K562 (cell line): Measurements from ENCODE around the gene PIEZO2. TPM values are rescaled to one million over a fixed set of nuclear protein-coding genes. Genes with fewer than 3 reads are reported as not detected.

Experiments used
- ATAC-seq: fragments of 200-7000 bp; cut with Tn5 transposase; 3 replicates; pipeline ENCODE4 v1.9.1; 2020; ENCODE audit warnings: moderate library complexity
- BruUV-seq: library from RNA; stranded (reverse); fragments of 400-500 nt; replicated peaks from 2 replicates; lab custom pipeline; 2021; lab: Mats Ljungman, UMichigan
- CTCF ChIA-PET: fragments of 300-600 bp; formaldehyde crosslinking; extraction: SDS; loops from one replicate; lab custom pipeline; 2021; ENCODE audit warnings: low intra/inter-chr PET ratio; lab: Yijun Ruan, JAX
- POLR2A ChIA-PET: fragments of 300-600, 350-650 bp; sonication (Branson Sonifier 250); formaldehyde crosslinking; extraction: SDS; loops from one replicate; lab custom pipeline; 2021; ENCODE audit warnings: antibody characterized with exemption, inconsistent platforms; lab: Yijun Ruan, JAX
- DNase-seq, 4 experiments: peaks; one replicate each; pipeline versions ENCODE4 v3.0.0 to v3.0.0-alpha.2; 2011 to 2018; ENCODE audit warnings: low spot score in 3 of 4, mixed read lengths in 3 of 4; ENCODE audit errors: extremely low read depth in 1 of 4
- FAIRE-seq: peaks from 2 replicates; lab custom pipeline; 2011; peaks lifted over from hg19 to GRCh38; lab: Jason Lieb, UNC
- H2AFZ ChIP-seq: 2 replicates; pipeline ENCODE4 v1.6.0; 2011; ENCODE audit warnings: low read depth, low read length, control low read depth, inconsistent platforms
- H3K27ac ChIP-seq: fragments of 200-600 bp; 3 replicates; pipeline ENCODE4 v1.8.0; 2011; ENCODE audit warnings: low read depth, mild to moderate bottlenecking, control low read depth, inconsistent platforms, low read length, moderate library complexity, mixed read lengths; ENCODE audit errors: extremely low read depth
- H3K27me3 ChIP-seq, 2 experiments: fragments of 300-600 bp in 1 of 2; 2 replicates in 1 of 2; 3 replicates in 1 of 2; pipeline versions ENCODE4 v1.6.0 to v1.8.0; 2011; ENCODE audit warnings: inconsistent platforms in 2 of 2, low read length in 2 of 2, mild to moderate bottlenecking in 1 of 2, mixed read lengths in 1 of 2, moderate library complexity in 1 of 2; ENCODE audit not compliant: control insufficient read depth in 2 of 2, insufficient read depth in 2 of 2
- H3K36me3 ChIP-seq: fragments of 300-600 bp; 3 replicates; pipeline ENCODE4 v1.8.0; 2011; ENCODE audit warnings: mild to moderate bottlenecking, low read length, inconsistent platforms; ENCODE audit not compliant: control insufficient read depth, insufficient read depth
- H3K4me1 ChIP-seq, 2 experiments: fragments of 200-600 bp in 1 of 2; replicated peaks in 1 of 2; 2 replicates in 1 of 2; 3 replicates in 1 of 2; pipeline versions ENCODE4 v1.5.1 to v1.8.0; 2011; ENCODE audit warnings: inconsistent platforms in 2 of 2, low read length in 2 of 2, mild to moderate bottlenecking in 1 of 2, mixed read lengths in 1 of 2, moderate library complexity in 1 of 2; ENCODE audit not compliant: control insufficient read depth in 2 of 2, insufficient read depth in 2 of 2
- H3K4me2 ChIP-seq: 2 replicates; pipeline ENCODE4 v1.6.1; 2011; ENCODE audit warnings: low read length, control low read depth, inconsistent platforms, mixed read lengths; ENCODE audit not compliant: insufficient read depth
- H3K4me3 ChIP-seq: fragments of 200-600 bp; sonication (generic), shearing (Covaris generic); 2 replicates; pipeline ENCODE4 v1.5.1; 2016; ENCODE audit warnings: control low read depth, inconsistent platforms
- H3K79me2 ChIP-seq: fragments of 200-600 bp; 3 replicates; pipeline ENCODE4 v1.8.0; 2011; ENCODE audit warnings: low read length, inconsistent platforms; ENCODE audit not compliant: control insufficient read depth, insufficient read depth
- H3K9ac ChIP-seq, 2 experiments: 2 replicates each; pipeline versions ENCODE4 v1.6.0 to v1.6.1; 2011; ENCODE audit warnings: low read depth in 2 of 2, low read length in 2 of 2, control low read depth in 1 of 2, inconsistent platforms in 1 of 2, mild to moderate bottlenecking in 1 of 2, mixed read lengths in 1 of 2; ENCODE audit not compliant: insufficient read depth in 1 of 2
- H3K9me1 ChIP-seq: one replicate; pipeline ENCODE4 v1.6.0; 2011; ENCODE audit warnings: inconsistent platforms, mild to moderate bottlenecking, low read length, moderate library complexity; ENCODE audit not compliant: control insufficient read depth, insufficient read depth
- H3K9me3 ChIP-seq: replicated peaks from 2 replicates; pipeline ENCODE4 v1.5.1; 2011; ENCODE audit warnings: low read depth, low read length, inconsistent platforms; ENCODE audit not compliant: control insufficient read depth, insufficient read depth
- H4K20me1 ChIP-seq: replicated peaks from 2 replicates; pipeline ENCODE4 v1.6.1; 2011; ENCODE audit warnings: low read length, inconsistent platforms, mixed read lengths; ENCODE audit not compliant: control insufficient read depth, insufficient read depth
- C11orf30 ChIP-seq: fragments of 450-650 bp; IDR thresholded peaks from 2 replicates; pipeline ENCODE4 v1.6.1; 2016; ENCODE audit warnings: low read depth, mild to moderate bottlenecking
- GABPA ChIP-seq: fragments of 200-800 bp; sonication (Bioruptor generic); conservative IDR thresholded peaks from 2 replicates; pipeline ENCODE4 v1.6.1; 2016; ENCODE audit warnings: low read depth, missing genetic modification characterization, missing compliant biosample characterization
- MLX ChIP-seq, 2 experiments: fragments of 450-650 bp in 1 of 2; sonication (generic) in 1 of 2; formaldehyde crosslinking; conservative IDR thresholded peaks; 2 replicates each; pipeline versions ENCODE4 v1.4.0 to v1.8.1; 2020 to 2022; ENCODE audit warnings: mild to moderate bottlenecking in 1 of 2, missing genetic modification reagents in 1 of 2
- POLR2B ChIP-seq: fragments of 450-650 bp; IDR thresholded peaks from 2 replicates; pipeline ENCODE4 v1.6.1; 2018; ENCODE audit warnings: low read depth; ENCODE audit not compliant: partially characterized antibody
- RBBP5 ChIP-seq: fragments of 200-600 bp; sonication (generic); IDR thresholded peaks from 2 replicates; pipeline ENCODE4 v1.6.1; 2012; ENCODE audit warnings: borderline replicate concordance, mild to moderate bottlenecking, low read length, control low read depth, inconsistent platforms; ENCODE audit not compliant: insufficient read depth, poor library complexity, severe bottlenecking
- REST ChIP-seq, 2 experiments: fragments of 450-650 bp; formaldehyde crosslinking in 1 of 2; IDR thresholded peaks; 2 replicates each; pipeline versions ENCODE4 v1.4.0 to v1.6.1; 2014 to 2020; ENCODE audit warnings: mild to moderate bottlenecking in 2 of 2, borderline replicate concordance in 1 of 2, low read depth in 1 of 2
- ZNF695 ChIP-seq: fragments of 450-650 bp; formaldehyde crosslinking; IDR thresholded peaks from 2 replicates; pipeline ENCODE4 v1.4.0; 2020; ENCODE audit warnings: mild to moderate bottlenecking, moderate library complexity
- ZNF75A ChIP-seq: fragments of 450-650 bp; formaldehyde crosslinking; IDR thresholded peaks from 2 replicates; pipeline ENCODE4 v1.4.0; 2020; ENCODE audit warnings: mild to moderate bottlenecking
- WGBS: fragments of 100-300 bp; shearing (Covaris generic); methylation state at CpG from one replicate; pipeline ENCODE4 v1.1.6; 2016; ENCODE audit warnings: low coverage, mixed read lengths; ENCODE audit not compliant: insufficient coverage; ENCODE audit errors: missing lambda C conversion rate; 5-methylcytosine and 5-hydroxymethylcytosine counted together
- in situ Hi-C: fragments of 300-500 bp; cut with MboI; formaldehyde crosslinking; loops from 4 replicates; pipeline ENCODE4 v1.15.0; 2018; ENCODE audit warnings: inconsistent platforms, mixed read lengths
- intact Hi-C: fragments of 100-400 bp; cut with micrococcal nuclease; formaldehyde crosslinking; loops from 2 replicates; pipeline ENCODE4 v1.14.2; 2022
- polyA plus RNA-seq, 8 experiments: library from polyadenylated mRNA; depleted of rRNA in 4 of 8; stranded (reverse) in 5 of 8; unstranded in 3 of 8; fragments of >200 nt; fragmentation: Nextera tagmentation in 2 of 8; fragmentation: Illumina TruSeq in 1 of 8; extraction: Ambion mirVana in 2 of 8; extraction: Trizol in 1 of 8; gene quantifications; 2 replicates each; pipeline versions ENCODE4 v1.2.1 to v1.2.3, GENCODE V29; 2011 to 2014; ENCODE audit warnings: inconsistent platforms in 1 of 8, missing spikeins in 1 of 8
- total RNA-seq, 7 experiments: library from RNA; depleted of rRNA in 6 of 7; stranded (reverse); fragments of >200 nt in 6 of 7; fragmentation: Illumina TruSeq in 2 of 7; extraction: Trizol in 2 of 7; gene quantifications; 2 replicates each; pipeline versions ENCODE4 v1.2.1 to v1.2.3, GENCODE V29; 2011 to 2021; ENCODE audit warnings: low replicate concordance in 1 of 7

The PIEZO2 gene
- total and polyA plus RNA-seq, 9 of the 15 experiments (the other 6 are each of a cell fraction or from before 2014, with no cell fraction given), result 0.54 to 4.1 (median 2.0) TPM

- Histone ChIP-seq H3K27ac (no peak overlapping the region), H4K20me1 (no peaks in the 10 kb centered on the region), H2AFZ (no peak overlapping the region), H3K36me3 (no peaks in the 10 kb centered on the region), H3K9me1 (no peaks in the 10 kb centered on the region), H3K27me3 (peaks cover 0 to 5% of the 10 kb centered on the region in 2 experiments; a peak in 1 of 5 replicates), H3K9ac (no peak overlapping the region), H3K4me1 (peaks cover 0 to 12% of the 10 kb centered on the region in 2 experiments; a peak in 2 of 5 replicates), H3K4me3 (no peak overlapping the region), H3K9me3 (no peaks in the 10 kb centered on the region), H3K79me2 (no peaks in the 10 kb centered on the region), H3K4me2 (no peak overlapping the region)
- 0% methylated on average over 1 of the region's 1 CpG for WGBS
- POLR2A ChIA-PET, result no interaction called here
- DNase-seq, result no peak
- no TSS peak for BruUV-seq
- intact Hi-C loops (no loop called here), in situ Hi-C loops (no loop called here)
- no peak for ATAC-seq
- no peak for FAIRE-seq
- TF ChIP-seq ZNF695 (CRISPR knock-in tag) (no peak), REST (IDR thresholded peaks at IDR 0.05; ENCODE audit: borderline replicate concordance) (no peak), REST (CRISPR knock-in tag; IDR thresholded peaks at IDR 0.05; ENCODE audit: low read depth) (no peak), ZNF75A (CRISPR knock-in tag) (no peak), RBBP5 (no peak), POLR2B (no peak), MLX (CRISPR knock-in tag; conservative IDR thresholded peaks at IDR 0.05) (no peak), GABPA (tag) (no peak), C11orf30 (no peak)
- CTCF ChIA-PET, result no interaction called here
Observed at GRCh38 chr18:10842861-10843260, 306.5 kb downstream of the PIEZO2 start.
